A549 treated with ZK216348 at 1 μM for 4 hours (cell line): ENCODE results near the gene EDA. TPM values are rescaled to one million over a fixed set of nuclear protein-coding genes. Genes with fewer than 3 reads are reported as not detected.

Experiments used
- total RNA-seq: library from RNA; stranded (reverse); fragments of 200-300 nt; extraction: Qiagen RNA extraction; gene quantifications from 5 replicates; pipeline ENCODE4 v1.2.3, GENCODE V29; 2022; ENCODE audit warnings: low read depth

Gene EDA
- total RNA-seq: 0.35 to 0.84 TPM (median 0.49 TPM) in 5 replicates

GRCh38 chrX:69615779-69616456, at the start of gene EDA:
Gene EDA (plus strand): TSS chrX:69616113.

GRCh38 chrX:70049925-70050324, 434.0 kb downstream of the EDA start, which contains the start of gene AWAT2:
Gene AWAT2 (minus strand): TSS chrX:70049938. CDS start chrX:70049932, 6 bp downstream.

GRCh38 chrX:70062076-70062475, 446.2 kb downstream of the EDA start, which contains the start of gene OTUD6A:
Gene OTUD6A (plus strand): TSS chrX:70062457. CDS start chrX:70062525, 68 bp downstream.

Other genes with a start within 250 kb of the EDA start
- 3.7 to 6.2 TPM (median 5.4 TPM) in 5 replicates for gene NALF2, start 111.8 kb upstream of the EDA start, total RNA-seq